Naive thymus-derived CD4-positive, alpha-beta T cell (primary cell): ENCODE measurements around the gene STARD3. TPM values are rescaled to one million over a fixed set of nuclear protein-coding genes. Genes with fewer than 3 reads are reported as not detected.

Experiments
- ATAC-seq: fragments of 150-1000 bp; cut with Tn5 transposase; 2 replicates; pipeline ENCODE4 v1.10.0; 2021; ENCODE audit warnings: mild to moderate bottlenecking, moderate library complexity
- CTCF ChIA-PET: fragments of 350-600 bp; sonication (Branson Sonifier 250); formaldehyde crosslinking; loops from one replicate; lab custom pipeline; 2021; ENCODE audit warnings: antibody characterized with exemption; lab: Charles Lee
- POLR2A ChIA-PET: fragments of 350-600 bp; sonication (Branson Sonifier 250); formaldehyde crosslinking; loops from one replicate; lab custom pipeline; 2021; ENCODE audit warnings: antibody characterized with exemption, inconsistent platforms; lab: Charles Lee
- DNase-seq, 9 donors: peaks; one replicate each; pipeline versions ENCODE4 v3.0.0 to v3.0.0-alpha.2; 2020 to 2022; ENCODE audit warnings: mixed read lengths in 1 of 9
- H3K27ac ChIP-seq: one replicate; pipeline ENCODE4 v1.7.0; 2013; ENCODE audit warnings: mild to moderate bottlenecking, low read depth, low read length, moderate library complexity
- H3K27me3 ChIP-seq, 2 donors: one replicate each; pipeline ENCODE4 v1.7.0; 2013; ENCODE audit warnings: low read length in 2 of 2, mild to moderate bottlenecking in 2 of 2, moderate library complexity in 2 of 2; ENCODE audit not compliant: control insufficient read depth in 2 of 2, insufficient read depth in 2 of 2
- H3K36me3 ChIP-seq, 3 experiments: 1 replicate in 2 of 3; 2 replicates in 1 of 3; pipeline ENCODE4 v1.7.0; 2013; ENCODE audit warnings: low read length in 3 of 3, mild to moderate bottlenecking in 3 of 3, moderate library complexity in 1 of 3; ENCODE audit not compliant: insufficient read depth in 3 of 3, control insufficient read depth in 2 of 3
- H3K4me1 ChIP-seq, 2 donors: one replicate each; pipeline ENCODE4 v1.7.0; 2013; ENCODE audit warnings: low read length in 2 of 2, mild to moderate bottlenecking in 2 of 2, moderate library complexity in 1 of 2; ENCODE audit not compliant: control insufficient read depth in 2 of 2, insufficient read depth in 2 of 2
- H3K4me3 ChIP-seq: 2 replicates; pipeline ENCODE4 v1.7.0; 2013; ENCODE audit warnings: mild to moderate bottlenecking, low read length
- H3K9me3 ChIP-seq, 3 experiments: 1 replicate in 2 of 3; 2 replicates in 1 of 3; pipeline ENCODE4 v1.7.0; 2013; ENCODE audit warnings: low read length in 3 of 3; ENCODE audit not compliant: control insufficient read depth in 2 of 3
- H3K27ac Mint-ChIP-seq, 9 donors: one replicate each; pipeline ENCODE4 v1.8.0; 2020 to 2022; ENCODE audit warnings: mixed read lengths in 9 of 9, mild to moderate bottlenecking in 8 of 9, moderate library complexity in 5 of 9, inconsistent platforms in 2 of 9
- H3K27me3 Mint-ChIP-seq, 5 donors: one replicate each; pipeline ENCODE4 v1.8.0; 2021 to 2022; ENCODE audit warnings: mixed read lengths in 5 of 5, mild to moderate bottlenecking in 1 of 5
- H3K36me3 Mint-ChIP-seq, 5 donors: one replicate each; pipeline ENCODE4 v1.8.0; 2020 to 2022; ENCODE audit warnings: mixed read lengths in 5 of 5, mild to moderate bottlenecking in 3 of 5, inconsistent platforms in 1 of 5
- H3K4me1 Mint-ChIP-seq, 7 donors: one replicate each; pipeline ENCODE4 v1.8.0; 2020 to 2022; ENCODE audit warnings: mixed read lengths in 7 of 7, mild to moderate bottlenecking in 3 of 7, inconsistent platforms in 1 of 7
- H3K4me3 Mint-ChIP-seq, 10 donors: one replicate each; pipeline ENCODE4 v1.8.0; 2020 to 2022; ENCODE audit warnings: mild to moderate bottlenecking in 10 of 10, mixed read lengths in 10 of 10, moderate library complexity in 6 of 10, inconsistent platforms in 2 of 10
- H3K9me3 Mint-ChIP-seq, 11 donors: one replicate each; pipeline ENCODE4 v1.8.0; 2020 to 2022; ENCODE audit warnings: mixed read lengths in 11 of 11, mild to moderate bottlenecking in 4 of 11, inconsistent platforms in 1 of 11, moderate library complexity in 1 of 11
- intact Hi-C, 2 donors: fragments of 100-400 bp; cut with micrococcal nuclease; formaldehyde crosslinking; loops; one replicate each; pipeline ENCODE4 v1.15.1; 2023
- polyA plus RNA-seq, 2 donors: library from polyadenylated mRNA; unstranded; fragments of 300-500 nt; fragmentation: Illumina TruSeq; gene quantifications; one replicate each; pipeline ENCODE4 v1.2.3, GENCODE V29; 2021
- total RNA-seq, 6 experiments: library from RNA in 5 of 6; stranded (reverse) in 5 of 6; gene quantifications; 1 replicate in 5 of 6; 2 replicates in 1 of 6; pipeline ENCODE4 v1.2.3 and lab custom pipeline; 2021 to 2026

The STARD3 gene
- total and polyA plus RNA-seq, 7 experiments from 2014 or later = 46.7 to 143 (median 88.4) TPM

GRCh38 chr17:39653662-39654331 lies 16.9 kb downstream of the STARD3 start:
- ChIA-PET POLR2A (interaction anchor here (1.1 to 2.4 kb wide), 2 partner anchors 14 to 26 kb away, joined by 4 to 13 read pairs; partner anchors contain the start of gene PNMT), CTCF (interaction anchor here (0.5 to 3.5 kb wide), 19 partner anchors 8 to 211 kb away, joined by 3 to 25 read pairs (median 3); partner anchors contain the start of genes IKZF3 and PNMT)
- peaks cover 24 to 74% (median 63%) of the 10 kb centered on the region in 7 donors for H3K4me1 Mint-ChIP-seq
- H3K27me3 Mint-ChIP-seq = no peaks in the 10 kb centered on the region
- H3K9me3 Mint-ChIP-seq = no peaks in the 10 kb centered on the region
- H3K36me3 Mint-ChIP-seq = peaks cover 0 to 20% (median 0%) of the 10 kb centered on the region in 5 donors
- peak overlapping the region in 5 of 9 donors; percentile 21 to 74 (median 51) for H3K27ac Mint-ChIP-seq
- no peak overlapping the region for H3K4me3 Mint-ChIP-seq
- peaks cover 4 to 23% of the 10 kb centered on the region in 2 donors for H3K4me1 ChIP-seq
- no peaks in the 10 kb centered on the region for H3K9me3 ChIP-seq
- H3K4me3 ChIP-seq = no peak overlapping the region
- DNase-seq (peak; percentile 58 to 83 (median 71)), ATAC-seq (peak; percentile 91)
- H3K27me3 ChIP-seq = no peaks in the 10 kb centered on the region
- peaks cover 0 to 45% (median 0%) of the 10 kb centered on the region in 3 experiments for H3K36me3 ChIP-seq
- intact Hi-C loops = loop anchor here (1.0 to 2.0 kb wide), 4 partner anchors 15 to 31 kb away; partner anchors contain the start of gene PNMT (in 1 of the 2)
- H3K27ac ChIP-seq = peak overlapping the region; percentile 36

GRCh38 chr17:39655105-39655504 lies 18.2 kb downstream of the STARD3 start:
- H3K4me1 ChIP-seq = peaks cover 4 to 34% of the 10 kb centered on the region in 2 donors

GRCh38 chr17:39658346-39658745 lies 21.4 kb downstream of the STARD3 start:
- Mint-ChIP-seq H3K27ac (peak overlapping the region in 8 of 9 donors; percentile 44 to 90 (median 66)), H3K9me3 (no peaks in the 10 kb centered on the region), H3K36me3 (peaks cover 0 to 21% (median 7%) of the 10 kb centered on the region in 5 donors), H3K4me1 (peaks cover 25 to 62% (median 47%) of the 10 kb centered on the region in 7 donors), H3K27me3 (no peaks in the 10 kb centered on the region), H3K4me3 (peak overlapping the region in 7 of 10 donors; percentile 21 to 81 (median 51))
- H3K9me3 ChIP-seq = no peaks in the 10 kb centered on the region
- ChIA-PET POLR2A (interaction anchor here (0.8 to 2.4 kb wide), 6 partner anchors 9 to 29 kb away, joined by 3 to 14 read pairs (median 3); partner anchors contain the start of genes PGAP3 and STARD3), CTCF (interaction anchor here (1.0 to 2.0 kb wide), 4 partner anchors 11 to 71 kb away, joined by 3 to 8 read pairs (median 5); no protein-coding TSS in a partner anchor)
- H3K4me3 ChIP-seq = no peak overlapping the region
- H3K4me1 ChIP-seq = peaks cover 4 to 35% of the 10 kb centered on the region in 2 donors
- ATAC-seq (peak; percentile 42), DNase-seq (peak in 1 of 9 donors; percentile 34)
- H3K36me3 ChIP-seq = peaks cover 0 to 82% (median 4%) of the 10 kb centered on the region in 3 experiments
- H3K27ac ChIP-seq = no peak overlapping the region
- no peaks in the 10 kb centered on the region for H3K27me3 ChIP-seq
- intact Hi-C loops = no loop called here

More at GRCh38 chr17:39655105-39655504, 18.2 kb downstream of the STARD3 start:
- Histone ChIP-seq H3K4me3 (no peak overlapping the region), H3K27me3 (no peaks in the 10 kb centered on the region), H3K36me3 (peaks cover 0 to 56% (median 3%) of the 10 kb centered on the region in 3 experiments), H3K9me3 (no peaks in the 10 kb centered on the region), H3K27ac (no peak overlapping the region)
- H3K9me3 Mint-ChIP-seq = no peaks in the 10 kb centered on the region
- no peaks in the 10 kb centered on the region for H3K27me3 Mint-ChIP-seq
- no peak for ATAC-seq
- H3K27ac Mint-ChIP-seq = peak overlapping the region in 7 of 9 donors; percentile 9 to 87 (median 39)
- peaks cover 0 to 13% (median 5%) of the 10 kb centered on the region in 5 donors for H3K36me3 Mint-ChIP-seq
- H3K4me1 Mint-ChIP-seq = peaks cover 31 to 77% (median 64%) of the 10 kb centered on the region in 7 donors
- ChIA-PET POLR2A (interaction anchor here (0.7 to 2.4 kb wide), 3 partner anchors 9 to 307 kb away, joined by 3 to 13 read pairs (median 4); partner anchors contain the start of gene PNMT), CTCF (interaction anchor here (0.6 to 3.5 kb wide), 12 partner anchors 14 to 203 kb away, joined by 3 to 25 read pairs (median 5); partner anchors contain the start of gene PNMT)
- peak overlapping the region in 3 of 10 donors; percentile 7 to 23 (median 19) for H3K4me3 Mint-ChIP-seq
- no peak for DNase-seq
- intact Hi-C loops = loop anchor here in 1 of 2 donors (2.0 kb wide), 1 partner anchor 16 kb away; no protein-coding TSS in a partner anchor

GRCh38 chr17:39658760-39659159 lies 21.8 kb downstream of the STARD3 start:
- no peaks in the 10 kb centered on the region for H3K27me3 Mint-ChIP-seq
- DNase-seq (no peak), ATAC-seq (no peak)
- H3K9me3 Mint-ChIP-seq = no peaks in the 10 kb centered on the region
- H3K4me1 Mint-ChIP-seq = peaks cover 22 to 59% (median 44%) of the 10 kb centered on the region in 7 donors
- intact Hi-C loops = no loop called here
- peaks cover 0 to 21% (median 7%) of the 10 kb centered on the region in 5 donors for H3K36me3 Mint-ChIP-seq
- Histone ChIP-seq H3K9me3 (no peaks in the 10 kb centered on the region), H3K27me3 (no peaks in the 10 kb centered on the region), H3K4me1 (peaks cover 0 to 35% of the 10 kb centered on the region in 2 donors), H3K27ac (no peak overlapping the region), H3K4me3 (no peak overlapping the region), H3K36me3 (peaks cover 0 to 78% (median 4%) of the 10 kb centered on the region in 3 experiments)
- H3K4me3 Mint-ChIP-seq = peak overlapping the region in 7 of 10 donors; percentile 42 to 81 (median 53)
- ChIA-PET CTCF (interaction anchor here (1.0 to 2.0 kb wide), 4 partner anchors 10 to 71 kb away, joined by 3 to 8 read pairs (median 5); no protein-coding TSS in a partner anchor), POLR2A (interaction anchor here (0.8 to 2.4 kb wide), 4 partner anchors 8 to 21 kb away, joined by 3 to 14 read pairs (median 5); partner anchors contain the start of gene STARD3)
- peak overlapping the region in 8 of 9 donors; percentile 44 to 90 (median 76) for H3K27ac Mint-ChIP-seq

GRCh38 chr17:39659279-39660010 lies 22.5 kb downstream of the STARD3 start:
- Mint-ChIP-seq H3K4me3 (peak overlapping the region in 9 of 10 donors; percentile 38 to 81 (median 60)), H3K4me1 (peaks cover 19 to 57% (median 44%) of the 10 kb centered on the region in 7 donors), H3K27me3 (no peaks in the 10 kb centered on the region), H3K36me3 (peaks cover 0 to 21% (median 7%) of the 10 kb centered on the region in 5 donors), H3K9me3 (no peaks in the 10 kb centered on the region), H3K27ac (peak overlapping the region; percentile 71 to 93 (median 90))
- Histone ChIP-seq H3K27me3 (no peaks in the 10 kb centered on the region), H3K4me3 (no peak overlapping the region), H3K4me1 (peaks cover 0 to 30% of the 10 kb centered on the region in 2 donors), H3K27ac (peak overlapping the region; percentile 55), H3K9me3 (no peaks in the 10 kb centered on the region), H3K36me3 (peaks cover 0 to 71% (median 4%) of the 10 kb centered on the region in 3 experiments)
- ChIA-PET CTCF (interaction anchor here (0.6 to 1.2 kb wide), 4 partner anchors 10 to 38 kb away, joined by 3 to 4 read pairs (median 4); no protein-coding TSS in a partner anchor), POLR2A (interaction anchor here (0.8 to 2.1 kb wide), 6 partner anchors 11 to 29 kb away, joined by 3 to 14 read pairs (median 4); partner anchors contain the start of gene PGAP3)
- intact Hi-C loops = no loop called here
- DNase-seq (peak in 3 of 9 donors; percentile 27 to 38 (median 29)), ATAC-seq (peak; percentile 29)
